A549 (cell line): Measurements from ENCODE around the gene SMAP1. TPM values are rescaled to one million over a fixed set of nuclear protein-coding genes. Genes with fewer than 3 reads are reported as not detected.

Experiments used
- ATAC-seq, 2 experiments: fragments of 200-7000 bp in 1 of 2; fragments of >200 bp in 1 of 2; cut with Nextera tagmentation in 1 of 2; cut with Tn5 transposase in 1 of 2; 3 replicates each; pipeline versions ENCODE4 v1.8.0 to v1.9.1; 2018 to 2020; ENCODE audit warnings: mild to moderate bottlenecking in 1 of 2, moderate library complexity in 1 of 2
- CTCF ChIA-PET: fragments of 300-600 bp; sonication (Branson Sonifier 250); formaldehyde crosslinking; extraction: SDS; loops from one replicate; lab custom pipeline; 2021; ENCODE audit warnings: antibody characterized with exemption, inconsistent platforms; lab: Yijun Ruan, JAX
- POLR2A ChIA-PET: fragments of 350-600 bp; formaldehyde crosslinking; extraction: SDS; loops from one replicate; lab custom pipeline; 2021; ENCODE audit warnings: antibody characterized with exemption, inconsistent platforms; lab: Yijun Ruan, JAX
- DNase-seq, 2 experiments: peaks; one replicate each; pipeline versions ENCODE4 v3.0.0 to v3.0.0-alpha.2; 2011 to 2016; ENCODE audit warnings: low read depth in 1 of 2, low spot score in 1 of 2
- FAIRE-seq: peaks from 2 replicates; lab custom pipeline; 2011; peaks lifted over from hg19 to GRCh38; lab: Jason Lieb, UNC
- H3K27ac ChIP-seq, 2 experiments: fragments of >200 bp; sonication (Bioruptor Twin); formaldehyde crosslinking; 3 replicates each; pipeline ENCODE4 v1.5.1; 2016 to 2017
- H3K4me1 ChIP-seq: fragments of >200 bp; sonication (Bioruptor Twin); formaldehyde crosslinking; 3 replicates; pipeline ENCODE4 v1.6.1; 2016
- H3K4me2 ChIP-seq: fragments of >200 bp; sonication (Bioruptor Twin); formaldehyde crosslinking; 3 replicates; pipeline ENCODE4 v1.6.1; 2016
- H3K4me3 ChIP-seq: fragments of >200 bp; sonication (Bioruptor Twin); formaldehyde crosslinking; 3 replicates; pipeline ENCODE4 v1.5.1; 2016
- H3K9me3 ChIP-seq: fragments of >200 bp; sonication (Bioruptor Twin); formaldehyde crosslinking; 3 replicates; pipeline ENCODE4 v1.6.1; 2016
- BHLHE40 ChIP-seq: IDR thresholded peaks from 2 replicates; pipeline ENCODE4 v1.6.1; 2012; ENCODE audit warnings: low read depth, low read length, inconsistent platforms
- CBX8 ChIP-seq: fragments of 200-600 bp; sonication (generic); IDR thresholded peaks from 2 replicates; pipeline ENCODE4 v1.6.1; 2016
- CTCF ChIP-seq: fragments of >200 bp; sonication (Bioruptor Twin); formaldehyde crosslinking; IDR thresholded peaks from 3 replicates; pipeline ENCODE4 v1.5.1; 2016
- EHF ChIP-seq: fragments of 250-450 bp; sonication (Bioruptor Pico); IDR thresholded peaks from 2 replicates; pipeline ENCODE4 v1.5.0; 2020; ENCODE audit warnings: mild to moderate bottlenecking
- FOSB ChIP-seq: fragments of 250-450 bp; sonication (Bioruptor Pico); IDR thresholded peaks from 2 replicates; pipeline ENCODE4 v1.5.0; 2020; ENCODE audit warnings: mild to moderate bottlenecking, moderate library complexity
- FOSL2 ChIP-seq, 2 experiments: fragments of 450-650 bp in 1 of 2; fragments of >200 bp in 1 of 2; sonication (Bioruptor Twin) in 1 of 2; formaldehyde crosslinking; IDR thresholded peaks; 2 replicates each; pipeline versions ENCODE4 v1.5.0 to v1.6.1; 2016 to 2020; ENCODE audit warnings: mild to moderate bottlenecking in 1 of 2, moderate library complexity in 1 of 2
- FOXS1 ChIP-seq: fragments of 250-450 bp; sonication (Bioruptor Pico); IDR thresholded peaks from 2 replicates; pipeline ENCODE4 v1.5.0; 2020; ENCODE audit warnings: mild to moderate bottlenecking, moderate library complexity
- GATA3 ChIP-seq: IDR thresholded peaks from 2 replicates; pipeline ENCODE4 v1.6.1; 2012; ENCODE audit warnings: borderline replicate concordance
- HES2 ChIP-seq: fragments of >200 bp; sonication (Bioruptor Twin); formaldehyde crosslinking; IDR thresholded peaks from 2 replicates; pipeline ENCODE4 v1.6.1; 2016
- HEYL ChIP-seq: fragments of 250-450 bp; sonication (Bioruptor Pico); IDR thresholded peaks from 2 replicates; pipeline ENCODE4 v1.8.0; 2021; ENCODE audit warnings: mild to moderate bottlenecking, moderate library complexity
- HOXB13 ChIP-seq: fragments of 250-450 bp; sonication (Bioruptor Pico); IDR thresholded peaks from 2 replicates; pipeline ENCODE4 v1.5.0; 2020; ENCODE audit warnings: low read depth, mild to moderate bottlenecking, moderate library complexity
- HOXB5 ChIP-seq: fragments of 250-450 bp; sonication (Bioruptor Pico); IDR thresholded peaks from 2 replicates; pipeline ENCODE4 v1.5.0; 2020; ENCODE audit warnings: mild to moderate bottlenecking, moderate library complexity
- JUNB ChIP-seq: fragments of >200 bp; sonication (Bioruptor Twin); formaldehyde crosslinking; IDR thresholded peaks from 2 replicates; pipeline ENCODE4 v1.6.1; 2016
- MAFK ChIP-seq: fragments of 450-650 bp; IDR thresholded peaks from 2 replicates; pipeline ENCODE4 v1.6.1; 2014; ENCODE audit not compliant: partially characterized antibody
- MAZ ChIP-seq: fragments of 150-350 bp; IDR thresholded peaks from 2 replicates; pipeline ENCODE4 v1.6.1; 2014; ENCODE audit warnings: antibody characterized with exemption, low read depth, low read length, borderline replicate concordance
- NFE2L2 ChIP-seq: fragments of 150-350 bp; conservative IDR thresholded peaks from 2 replicates; pipeline ENCODE4 v1.6.1; 2014; ENCODE audit warnings: low read length
- NPAS2 ChIP-seq: fragments of 250-450 bp; sonication (Bioruptor Pico); IDR thresholded peaks from 2 replicates; pipeline ENCODE4 v1.8.0; 2022; ENCODE audit warnings: mild to moderate bottlenecking, moderate library complexity, borderline replicate concordance
- PHF8 ChIP-seq: fragments of 200-600 bp; sonication (generic); IDR thresholded peaks from 2 replicates; pipeline ENCODE4 v1.6.1; 2016; ENCODE audit warnings: low read depth, mild to moderate bottlenecking, antibody characterized with exemption, moderate library complexity, borderline replicate concordance
- RFX5 ChIP-seq: fragments of 450-650 bp; IDR thresholded peaks from 2 replicates; pipeline ENCODE4 v1.7.1; 2014; ENCODE audit warnings: antibody characterized with exemption, mild to moderate bottlenecking, moderate library complexity
- TP53 ChIP-seq: fragments of 250-450 bp; sonication (Bioruptor Pico); IDR thresholded peaks from 2 replicates; pipeline ENCODE4 v1.5.0; 2021; ENCODE audit warnings: mild to moderate bottlenecking, moderate library complexity
- ZSCAN20 ChIP-seq: fragments of 250-450 bp; sonication (Bioruptor Pico); IDR thresholded peaks from 2 replicates; pipeline ENCODE4 v1.8.0; 2022; ENCODE audit warnings: mild to moderate bottlenecking, moderate library complexity
- WGBS: methylation state at CpG from one replicate; pipeline ENCODE4 v1.1.6; 2017; ENCODE audit errors: missing lambda C conversion rate; 5-methylcytosine and 5-hydroxymethylcytosine counted together
- polyA plus RNA-seq, 4 experiments: library from polyadenylated mRNA; depleted of rRNA in 3 of 4; stranded (reverse); fragments of >200 nt; fragmentation: RNase III in 1 of 4; extraction: RNeasy Plus Mini Kit Qiagen cat#74134 plus additional on column Dnase treatment in 1 of 4; gene quantifications; 2 replicates in 3 of 4; 3 replicates in 1 of 4; pipeline ENCODE4 v1.2.3, GENCODE V29; 2011 to 2017
- TF ChIP-seq, protein P1 (sequence below): fragments of 450-650 bp; IDR thresholded peaks from 2 replicates; pipeline ENCODE4 v1.6.1; 2014; ENCODE audit warnings: antibody characterized with exemption
- TF ChIP-seq, protein P2 (sequence below): fragments of 250-450 bp; sonication (Bioruptor Pico); IDR thresholded peaks from 2 replicates; pipeline ENCODE4 v1.5.0; 2020; ENCODE audit warnings: low read depth, mild to moderate bottlenecking, moderate library complexity

The SMAP1 gene
- polyA plus RNA-seq, 2 of the 4 experiments (the other 2 are of a cell fraction) = 15.6 to 27.8 TPM

DNA sequence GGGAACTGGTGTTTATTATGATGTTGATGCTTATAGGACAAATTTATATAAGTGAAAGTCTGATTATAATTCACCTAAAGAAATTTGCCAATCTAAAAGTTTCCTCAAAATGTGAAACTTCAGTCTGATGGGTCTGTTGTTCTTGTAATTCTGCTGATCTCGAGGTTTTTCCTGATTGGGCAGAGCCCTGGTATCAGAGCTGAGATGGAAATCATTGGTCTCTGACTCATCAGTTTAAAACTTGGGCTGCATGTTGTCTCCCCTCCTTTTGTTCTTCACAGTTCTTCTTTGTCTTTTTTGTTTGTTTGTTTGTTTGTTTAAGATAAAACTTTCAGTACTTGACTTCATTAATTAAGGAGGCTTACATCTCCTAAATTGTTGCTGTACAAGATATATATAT, 5.9 kb downstream of the SMAP1 start:
- ATAC-seq (no peak), FAIRE-seq (no peak), DNase-seq (no peak)
- H3K27ac ChIP-seq = no peak overlapping the region
- 81% methylated on average over 1 of the region's 1 CpG for WGBS
- peak; percentile 72 for TF ChIP-seq MAFK
- TF ChIP-seq HOXB5 (CRISPR knock-in tag) = no peak
- TF ChIP-seq, protein P1, sequence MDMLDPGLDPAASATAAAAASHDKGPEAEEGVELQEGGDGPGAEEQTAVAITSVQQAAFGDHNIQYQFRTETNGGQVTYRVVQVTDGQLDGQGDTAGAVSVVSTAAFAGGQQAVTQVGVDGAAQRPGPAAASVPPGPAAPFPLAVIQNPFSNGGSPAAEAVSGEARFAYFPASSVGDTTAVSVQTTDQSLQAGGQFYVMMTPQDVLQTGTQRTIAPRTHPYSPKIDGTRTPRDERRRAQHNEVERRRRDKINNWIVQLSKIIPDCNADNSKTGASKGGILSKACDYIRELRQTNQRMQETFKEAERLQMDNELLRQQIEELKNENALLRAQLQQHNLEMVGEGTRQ = no peak
- no peak for TF ChIP-seq CTCF
- TF ChIP-seq TP53 (CRISPR knock-in tag) = no peak
- TF ChIP-seq, all 56 proteins: peak for 1
- Histone ChIP-seq H3K4me2 (no peak overlapping the region), H3K9me3 (no peaks in the 10 kb centered on the region), H3K4me3 (no peak overlapping the region), H3K4me1 (peaks cover 21% of the 10 kb centered on the region; the same call in 2 of the 3 replicates)
- CTCF ChIA-PET = interaction anchor here (0.7 to 1.7 kb wide), 3 partner anchors 9 to 153 kb away, joined by 3 to 7 read pairs (median 4); no protein-coding TSS in a partner anchor
- POLR2A ChIA-PET = no interaction called here

GRCh38 chr6:70675822-70676221, 8.1 kb downstream of the SMAP1 start:
- DNase-seq (no peak), ATAC-seq (no peak)
- POLR2A ChIA-PET = no interaction called here

DNA sequence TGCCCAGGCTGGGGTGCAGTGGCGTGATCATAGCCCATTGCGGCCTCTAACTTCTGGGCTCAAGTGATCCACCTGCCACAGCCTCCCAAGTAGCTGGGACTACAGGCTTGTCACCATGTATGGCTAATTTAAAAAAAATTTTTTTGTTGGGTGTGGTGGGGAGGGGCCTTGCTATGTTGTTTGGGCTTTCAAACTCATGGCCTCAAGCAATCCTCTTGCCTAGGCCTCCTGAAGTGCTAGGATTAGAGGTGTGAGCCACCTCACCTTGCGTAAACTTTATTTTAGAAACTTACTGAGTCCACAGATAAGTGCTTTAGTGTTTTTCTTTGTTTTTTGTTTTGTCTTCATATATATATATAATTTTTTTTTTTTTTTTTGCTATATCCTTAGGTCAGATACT, 9.1 kb downstream of the SMAP1 start:
- H3K27ac ChIP-seq = no peak overlapping the region
- ATAC-seq (no peak), DNase-seq (no peak), FAIRE-seq (no peak)
- ChIA-PET CTCF (interaction anchor here (0.7 kb wide), 1 partner anchor 1285 kb away, joined by 3 read pairs; no protein-coding TSS in a partner anchor), POLR2A (no interaction called here)
- H3K4me3 ChIP-seq = no peak overlapping the region
- H3K4me2 ChIP-seq = no peak overlapping the region
- TF ChIP-seq, protein P2, sequence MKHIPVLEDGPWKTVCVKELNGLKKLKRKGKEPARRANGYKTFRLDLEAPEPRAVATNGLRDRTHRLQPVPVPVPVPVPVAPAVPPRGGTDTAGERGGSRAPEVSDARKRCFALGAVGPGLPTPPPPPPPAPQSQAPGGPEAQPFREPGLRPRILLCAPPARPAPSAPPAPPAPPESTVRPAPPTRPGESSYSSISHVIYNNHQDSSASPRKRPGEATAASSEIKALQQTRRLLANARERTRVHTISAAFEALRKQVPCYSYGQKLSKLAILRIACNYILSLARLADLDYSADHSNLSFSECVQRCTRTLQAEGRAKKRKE (CRISPR knock-in tag) = no peak
- TF ChIP-seq JUNB (no peak), BHLHE40 (no peak), FOSL2 (IDR thresholded peaks at IDR 0.05) (no peak), FOSL2 (CRISPR knock-in tag; IDR thresholded peaks at IDR 0.05) (no peak), RFX5 (no peak), NPAS2 (no peak), GATA3 (no peak), NFE2L2 (no peak), FOXS1 (CRISPR knock-in tag) (no peak), HOXB13 (CRISPR knock-in tag) (no peak), HES2 (no peak), FOSB (CRISPR knock-in tag) (no peak), ZSCAN20 (CRISPR knock-in tag) (no peak)
- H3K9me3 ChIP-seq = no peaks in the 10 kb centered on the region
- WGBS = 91% methylated on average over 3 of the region's 3 CpGs
- peaks cover 11% of the 10 kb centered on the region; the same call in 2 of the 3 replicates for H3K4me1 ChIP-seq

More at GRCh38 chr6:70675822-70676221, 8.1 kb downstream of the SMAP1 start:
- H3K9me3 ChIP-seq = no peaks in the 10 kb centered on the region
- no peak for FAIRE-seq
- TF ChIP-seq CTCF = no peak
- TF ChIP-seq MAZ = no peak
- no peak for TF ChIP-seq ZSCAN20 (CRISPR knock-in tag)
- no peak for TF ChIP-seq EHF
- TF ChIP-seq FOSL2 (IDR thresholded peaks at IDR 0.05) = no peak
- TF ChIP-seq FOSL2 (CRISPR knock-in tag; IDR thresholded peaks at IDR 0.05) = no peak
- no peak for TF ChIP-seq NPAS2
- TF ChIP-seq CBX8 = no peak
- TF ChIP-seq HOXB13 (CRISPR knock-in tag) = no peak
- no peak for TF ChIP-seq PHF8
- TF ChIP-seq HEYL (CRISPR knock-in tag) = no peak
- TF ChIP-seq HES2 = no peak
- H3K4me2 ChIP-seq = no peak overlapping the region
- no peak overlapping the region for H3K4me3 ChIP-seq
- no peak overlapping the region for H3K27ac ChIP-seq
- 83% methylated on average over 3 of the region's 3 CpGs for WGBS
- CTCF ChIA-PET = no interaction called here
- peaks cover 11% of the 10 kb centered on the region; the same call in 2 of the 3 replicates for H3K4me1 ChIP-seq
